AG10803 (cell line): Measurements from ENCODE around the gene IARS2.

ENCODE experiments used
- DNase-seq: peaks from one replicate; pipeline ENCODE4 v3.0.0; 2010; ENCODE audit warnings: low read depth
- H3K4me3 ChIP-seq: 2 replicates; pipeline ENCODE4 v1.5.1; 2011; ENCODE audit warnings: mild to moderate bottlenecking, low read length, control low read depth
- TF ChIP-seq, protein P1 (sequence below): conservative IDR thresholded peaks from 2 replicates; pipeline ENCODE4 v1.5.1; 2011; ENCODE audit warnings: mild to moderate bottlenecking, low read length, control low read depth, inconsistent platforms

Gene IARS2

GRCh38 chr1:220176540-220176939, 82.6 kb downstream of the IARS2 start:
- TF ChIP-seq, protein P1, sequence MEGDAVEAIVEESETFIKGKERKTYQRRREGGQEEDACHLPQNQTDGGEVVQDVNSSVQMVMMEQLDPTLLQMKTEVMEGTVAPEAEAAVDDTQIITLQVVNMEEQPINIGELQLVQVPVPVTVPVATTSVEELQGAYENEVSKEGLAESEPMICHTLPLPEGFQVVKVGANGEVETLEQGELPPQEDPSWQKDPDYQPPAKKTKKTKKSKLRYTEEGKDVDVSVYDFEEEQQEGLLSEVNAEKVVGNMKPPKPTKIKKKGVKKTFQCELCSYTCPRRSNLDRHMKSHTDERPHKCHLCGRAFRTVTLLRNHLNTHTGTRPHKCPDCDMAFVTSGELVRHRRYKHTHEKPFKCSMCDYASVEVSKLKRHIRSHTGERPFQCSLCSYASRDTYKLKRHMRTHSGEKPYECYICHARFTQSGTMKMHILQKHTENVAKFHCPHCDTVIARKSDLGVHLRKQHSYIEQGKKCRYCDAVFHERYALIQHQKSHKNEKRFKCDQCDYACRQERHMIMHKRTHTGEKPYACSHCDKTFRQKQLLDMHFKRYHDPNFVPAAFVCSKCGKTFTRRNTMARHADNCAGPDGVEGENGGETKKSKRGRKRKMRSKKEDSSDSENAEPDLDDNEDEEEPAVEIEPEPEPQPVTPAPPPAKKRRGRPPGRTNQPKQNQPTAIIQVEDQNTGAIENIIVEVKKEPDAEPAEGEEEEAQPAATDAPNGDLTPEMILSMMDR = no peak
- no peak overlapping the region for H3K4me3 ChIP-seq
- DNase-seq = no peak

DNA sequence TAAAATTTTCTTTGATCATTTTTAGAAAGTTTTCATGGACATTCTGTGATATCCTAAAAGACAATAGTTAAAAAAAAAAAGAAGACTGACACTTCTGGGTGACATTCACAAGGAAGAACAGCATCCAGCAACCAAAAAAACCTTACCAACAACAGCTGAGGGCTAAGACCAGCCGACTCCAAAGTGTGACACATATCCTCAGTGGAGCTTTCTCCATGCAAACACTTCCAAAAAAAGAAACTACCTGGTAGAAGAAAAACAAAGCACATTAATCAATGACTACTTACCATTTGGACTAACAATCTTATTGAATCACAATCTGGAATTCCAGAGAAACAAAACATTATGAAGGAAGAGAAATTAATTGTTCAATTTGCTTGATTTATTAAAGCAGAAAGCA, 88.2 kb downstream of the IARS2 start:
- TF ChIP-seq, protein P1 = no peak
- DNase-seq = no peak
- H3K4me3 ChIP-seq = no peak overlapping the region

DNA sequence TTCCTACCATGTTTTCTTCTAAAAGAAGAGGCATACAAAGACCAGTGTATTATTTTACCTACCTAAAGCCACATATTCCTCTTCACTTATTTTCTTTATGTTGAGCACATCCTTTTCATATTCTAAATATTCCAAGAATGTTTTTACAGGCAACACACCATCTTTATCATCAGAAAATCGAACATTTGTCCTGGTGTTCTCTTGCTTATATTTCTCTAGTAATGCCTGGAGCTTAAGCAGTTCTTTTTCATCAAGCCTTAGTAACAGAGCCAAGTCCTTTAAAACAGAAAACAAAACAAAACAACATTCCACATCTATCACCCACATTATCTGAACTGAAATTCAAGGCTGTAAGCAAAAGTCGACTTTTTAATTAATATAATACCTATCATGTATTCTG, 88.7 kb downstream of the IARS2 start:
- TF ChIP-seq, protein P1 = no peak
- no peak for DNase-seq

DNA sequence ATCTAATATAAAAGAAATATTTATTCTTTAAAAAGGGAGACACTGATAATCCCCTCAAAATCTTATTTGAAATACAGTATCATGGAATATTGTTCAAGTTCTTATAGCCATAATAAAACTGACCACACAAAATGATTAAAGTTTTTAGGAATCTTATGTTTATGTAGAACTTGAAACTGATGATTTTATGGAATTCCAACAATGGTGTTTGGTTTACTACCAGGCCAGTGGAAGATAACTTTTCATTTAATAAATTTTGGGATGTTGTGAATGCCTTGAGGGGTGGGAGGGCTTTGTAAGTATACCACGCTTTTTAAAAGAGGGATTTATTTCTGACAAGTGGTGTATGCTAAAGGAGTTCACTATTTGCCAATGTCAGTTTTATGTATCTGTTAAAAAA, 90.6 kb downstream of the IARS2 start:
- H3K4me3 ChIP-seq = no peak overlapping the region
- TF ChIP-seq, protein P1 = no peak
- peak; percentile 18 for DNase-seq

More for the DNA sequence above, 88.7 kb downstream of the IARS2 start:
- no peak overlapping the region for H3K4me3 ChIP-seq

GRCh38 chr1:220186752-220187151, 92.8 kb downstream of the IARS2 start:
- TF ChIP-seq, protein P1 = no peak
- H3K4me3 ChIP-seq = no peak overlapping the region
- no peak for DNase-seq

DNA sequence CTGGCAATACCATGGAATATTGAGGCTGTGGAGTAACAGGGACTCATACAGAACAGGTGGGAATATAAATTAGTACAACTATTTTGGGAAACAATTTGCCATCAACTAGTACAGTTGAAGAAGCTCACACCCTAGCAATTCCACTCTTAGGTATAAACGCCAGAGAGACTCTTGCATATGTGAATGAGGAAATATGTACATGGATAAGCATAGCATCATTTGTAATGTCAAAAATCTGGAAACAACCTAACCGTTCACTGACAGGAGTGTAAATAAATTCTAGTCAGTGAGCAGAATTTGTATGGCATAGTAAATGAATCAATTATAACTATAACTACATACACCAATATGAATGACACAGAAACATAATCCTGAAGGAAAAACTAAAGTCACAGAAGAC, 94.6 kb downstream of the IARS2 start:
- TF ChIP-seq, protein P1 = no peak
- H3K4me3 ChIP-seq = no peak overlapping the region
- DNase-seq = no peak

DNA sequence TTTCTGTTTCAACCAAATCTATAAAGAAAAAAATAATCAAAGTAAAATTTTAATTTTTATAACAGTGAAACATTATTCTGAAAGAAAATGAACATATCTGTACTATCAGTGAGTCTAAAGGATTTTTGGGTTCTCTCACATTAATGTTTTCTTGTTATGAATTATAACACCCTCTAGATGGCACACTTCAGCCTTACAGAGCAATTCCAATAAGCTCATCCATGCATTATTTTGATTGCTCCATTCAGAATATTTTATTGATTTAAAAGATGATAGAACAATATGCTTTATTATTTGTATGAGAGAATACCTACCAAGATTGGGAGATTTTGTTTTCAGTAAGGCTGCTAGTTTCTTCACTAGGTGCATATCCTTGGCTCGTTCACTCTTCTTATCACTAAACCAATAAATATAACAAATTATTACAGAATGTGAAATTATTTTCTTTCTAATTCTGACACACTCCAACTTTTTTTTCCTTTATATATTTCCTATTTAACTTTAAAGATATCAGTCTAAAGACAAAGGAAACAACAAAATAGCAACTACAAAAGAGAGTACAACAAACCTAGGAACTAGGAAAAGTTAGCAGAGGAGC, 95.9 kb downstream of the IARS2 start:
- peak; percentile 44 for DNase-seq
- H3K4me3 ChIP-seq = no peak overlapping the region
- TF ChIP-seq, protein P1 = peak; percentile 60
